ENCODE results near the gene KRTAP15-1. TPM values are rescaled to one million over a fixed set of nuclear protein-coding genes. Genes with fewer than 3 reads are reported as not detected.

Gene KRTAP15-1
- not detected for total RNA-seq

DNA sequence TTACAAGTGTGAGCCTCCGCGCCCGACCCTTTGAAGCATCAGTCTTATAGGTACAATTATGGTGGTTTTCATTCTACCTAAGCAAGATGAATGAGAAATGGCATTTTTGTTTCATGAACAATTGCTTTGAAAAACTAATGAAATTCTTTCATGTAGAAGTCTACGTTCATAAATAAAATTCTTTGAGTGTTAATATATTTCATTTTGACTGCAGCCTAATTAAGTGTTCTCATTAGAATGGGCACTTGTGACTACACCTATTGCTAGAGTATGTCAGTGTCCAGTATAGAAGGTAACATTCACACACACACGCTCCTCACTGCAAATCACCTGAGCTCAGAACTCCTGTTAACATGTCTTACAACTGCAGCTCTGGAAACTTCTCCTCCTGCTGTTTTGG lies at the start of gene KRTAP15-1:
Gene KRTAP15-1 (plus strand): TSS at position 301 of the 400 bp plus-strand sequence. CDS start 53 bp downstream, at position 354.
- no peak for TF ChIP-seq CTCF (IDR thresholded peaks at IDR 0.05)
- no peak for DNase-seq (ENCODE audit: low spot score)
- no peak for ATAC-seq (ENCODE audit: low FRiP score)

GRCh38 chr21:30391492-30392025 lies 48.5 kb upstream of the KRTAP15-1 start:
- ATAC-seq (ENCODE audit: low FRiP score) (no peak), DNase-seq (ENCODE audit: low spot score) (no peak)
- TF ChIP-seq CTCF (IDR thresholded peaks at IDR 0.05) = no peak

GRCh38 chr21:30395731-30396130 lies 44.3 kb upstream of the KRTAP15-1 start, which contains the start of gene KRTAP13-1:
Gene KRTAP13-1 (plus strand): TSS chr21:30396031. CDS start chr21:30396087, 56 bp downstream.
- no peak for ATAC-seq (ENCODE audit: low FRiP score)
- TF ChIP-seq CTCF (IDR thresholded peaks at IDR 0.05) = no peak
- no peak for DNase-seq (ENCODE audit: low spot score)

DNA sequence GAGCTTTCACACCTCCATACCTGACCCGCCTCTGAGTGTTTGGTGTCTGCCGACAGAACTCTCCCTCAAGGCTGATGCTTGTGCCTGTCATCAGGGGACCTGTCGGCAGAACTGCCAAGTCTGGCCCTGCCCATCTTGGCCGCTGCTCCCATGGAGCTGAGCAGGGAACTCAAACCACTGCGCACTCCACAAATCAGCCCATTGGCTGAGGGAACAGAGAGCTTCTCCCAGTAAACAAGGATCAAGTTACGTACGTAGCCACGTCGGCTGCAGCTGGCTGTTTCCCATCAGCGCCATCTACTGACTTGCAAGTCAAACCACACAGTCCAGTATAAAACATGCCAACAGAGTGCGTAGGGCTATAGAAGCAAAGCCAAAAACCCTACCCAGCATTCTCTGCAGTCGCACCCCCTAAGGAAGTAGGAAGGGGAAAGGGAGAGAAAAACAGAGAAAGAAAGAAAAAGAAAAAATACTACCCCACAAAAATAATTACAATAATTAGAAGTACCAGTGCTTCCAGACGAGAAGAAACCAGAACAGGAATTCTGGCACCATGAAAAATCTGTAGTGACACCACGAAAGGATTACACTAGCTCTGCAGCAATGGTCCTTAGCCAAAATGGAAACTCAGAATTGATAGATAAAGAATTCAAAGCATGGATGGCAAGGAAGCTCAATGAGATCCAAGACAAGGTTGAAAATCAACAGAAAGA lies 31.1 kb upstream of the KRTAP15-1 start:
- DNase-seq (ENCODE audit: low spot score) (no peak), ATAC-seq (ENCODE audit: low FRiP score) (no peak)
- no peak for TF ChIP-seq CTCF (IDR thresholded peaks at IDR 0.05)

GRCh38 chr21:30415993-30416392 lies 24.1 kb upstream of the KRTAP15-1 start:
- no peak for DNase-seq (ENCODE audit: low spot score)
- no peak for ATAC-seq (ENCODE audit: low FRiP score)
- TF ChIP-seq CTCF (IDR thresholded peaks at IDR 0.05) = no peak

- no peak for TF ChIP-seq CTCF (IDR thresholded peaks at IDR 0.05)
- no peak for ATAC-seq (ENCODE audit: low FRiP score)
- no peak for DNase-seq (ENCODE audit: low spot score)
These were observed 14.2 kb upstream of the KRTAP15-1 start, which contains the start of gene KRTAP13-3 for GRCh38 chr21:30425826-30426225. Gene KRTAP13-3 (minus strand): TSS chr21:30425926. CDS start chr21:30425912, 14 bp downstream.

DNA sequence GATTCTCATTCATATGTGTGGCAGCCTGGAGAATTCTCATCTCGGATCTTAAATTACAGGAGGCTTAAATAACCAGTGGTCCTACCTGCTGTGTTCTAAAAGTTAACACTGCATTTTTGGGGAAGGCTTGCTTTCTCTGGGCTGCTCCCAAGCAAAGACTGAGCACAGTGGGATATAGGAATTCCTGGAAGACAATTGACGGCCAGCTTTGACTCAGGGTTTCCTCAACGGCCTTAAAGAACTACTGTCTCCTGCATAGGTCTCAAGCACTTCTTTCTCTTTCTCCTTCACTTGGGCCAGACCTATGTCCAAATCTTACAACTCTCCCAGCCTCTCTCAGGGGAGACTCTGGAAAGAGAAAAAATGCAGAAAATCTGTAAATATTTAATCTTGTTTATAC lies 13.3 kb upstream of the KRTAP15-1 start:
- DNase-seq (ENCODE audit: low spot score) = no peak
- no peak for TF ChIP-seq CTCF (IDR thresholded peaks at IDR 0.05)

More for the DNA sequence above, 13.3 kb upstream of the KRTAP15-1 start:
- ATAC-seq (ENCODE audit: low FRiP score) = no peak
